SH-SY5Y (cell line): ENCODE results near the gene SLC30A1.

Experiments
- GATA2 ChIP-seq: IDR thresholded peaks from 2 replicates; pipeline ENCODE4 v1.6.1; 2011; ENCODE audit warnings: mild to moderate bottlenecking, low read depth, low read length
- GATA3 ChIP-seq: IDR thresholded peaks from 2 replicates; pipeline ENCODE4 v1.6.1; 2011; ENCODE audit warnings: low read depth, mild to moderate bottlenecking, low read length, moderate library complexity

DNA sequence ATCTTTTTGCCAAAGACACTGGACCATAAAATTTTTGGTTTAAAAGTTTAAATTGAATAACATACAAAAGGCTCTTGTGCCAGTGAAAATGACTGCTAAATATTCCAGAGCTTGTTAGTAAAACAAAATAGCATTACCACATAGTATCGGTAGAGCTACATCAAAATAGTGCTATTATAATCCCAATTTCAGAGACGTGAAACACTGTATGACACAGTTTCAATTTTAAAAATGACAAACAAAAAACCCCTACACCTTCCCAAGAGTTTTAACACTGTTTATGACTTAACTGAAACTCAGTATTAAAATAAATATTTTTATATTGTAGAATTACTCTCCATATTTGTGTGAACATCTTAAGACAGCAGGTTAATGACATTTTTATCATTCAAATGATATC, 7.0 kb downstream of the SLC30A1 start:
- TF ChIP-seq GATA3 (no peak), GATA2 (no peak)
